Effector CD8-positive, alpha-beta T cell (primary cell): ENCODE data around the gene POLR2H.

Source experiments
- DNase-seq: peaks from one replicate; lab custom pipeline; 2025; lab: John Stamatoyannopoulos, UW

The POLR2H gene

DNA sequence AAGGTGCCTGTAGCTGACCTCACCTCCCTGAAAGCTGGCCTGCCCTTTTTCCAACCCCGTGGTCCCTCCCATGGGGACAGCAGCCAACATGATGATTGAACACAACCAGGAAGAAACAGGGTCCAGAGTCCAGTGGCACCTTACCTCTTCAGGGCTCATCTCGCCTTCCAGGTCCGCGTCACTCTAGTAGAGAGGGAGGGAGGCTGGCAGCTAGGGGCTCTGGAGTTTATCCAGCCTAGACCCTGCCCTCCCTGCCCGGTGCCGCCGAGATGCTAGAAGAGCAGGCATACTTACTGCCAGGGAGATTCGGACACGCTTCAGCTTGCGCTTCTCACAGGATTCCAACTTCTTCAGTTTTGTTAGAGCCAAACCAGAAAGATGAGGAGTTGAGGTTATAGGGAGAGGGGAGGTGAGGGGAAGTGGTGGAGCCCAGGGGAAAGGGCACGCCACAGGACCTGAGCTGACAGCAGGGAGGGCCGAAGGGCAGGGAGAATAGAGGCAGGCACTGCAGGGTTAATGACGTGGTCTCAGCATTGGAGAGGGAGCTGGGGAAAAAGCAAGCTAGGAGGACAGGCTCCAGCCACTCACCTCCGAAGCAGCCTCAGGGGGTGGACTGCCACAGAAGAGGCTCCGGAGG, 9.2 kb upstream of the POLR2H start:
- DNase-seq, result no peak

- DNase-seq, result no peak
Observed at GRCh38 chr3:184352897-184353545, 8.5 kb upstream of the POLR2H start.

GRCh38 chr3:184353546-184353941, 8.0 kb upstream of the POLR2H start:
- DNase-seq, result no peak

DNA sequence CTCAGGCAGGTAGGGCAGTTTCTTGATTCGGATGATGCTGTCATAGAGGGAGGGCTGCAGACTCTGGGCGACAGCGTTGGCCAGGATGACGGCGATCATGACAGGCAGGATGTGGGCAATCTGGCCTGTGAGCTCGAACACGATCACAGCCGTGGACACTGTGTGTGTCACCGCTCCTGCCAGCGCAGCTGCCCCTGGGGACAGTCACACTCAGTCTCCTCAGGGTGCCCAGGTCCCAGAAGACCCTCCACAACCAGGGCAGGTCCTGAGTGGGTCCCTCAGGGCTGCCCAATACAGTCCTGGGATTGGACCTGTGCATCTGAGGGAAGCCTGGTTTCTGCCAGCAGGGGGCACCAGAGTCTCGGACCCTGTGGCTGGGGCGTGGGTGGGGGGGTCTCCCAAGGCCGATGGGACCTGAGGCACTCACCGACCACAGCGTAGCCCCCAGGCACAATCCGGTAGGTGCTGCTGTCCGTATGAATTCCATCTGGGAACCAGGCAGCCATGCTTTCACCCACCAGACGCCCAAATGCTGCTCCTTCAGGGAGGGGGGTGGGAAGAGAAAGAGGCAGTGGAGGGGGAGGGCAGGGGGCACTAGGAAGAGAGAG, 7.3 kb upstream of the POLR2H start:
- peak; percentile 55 for DNase-seq

DNA sequence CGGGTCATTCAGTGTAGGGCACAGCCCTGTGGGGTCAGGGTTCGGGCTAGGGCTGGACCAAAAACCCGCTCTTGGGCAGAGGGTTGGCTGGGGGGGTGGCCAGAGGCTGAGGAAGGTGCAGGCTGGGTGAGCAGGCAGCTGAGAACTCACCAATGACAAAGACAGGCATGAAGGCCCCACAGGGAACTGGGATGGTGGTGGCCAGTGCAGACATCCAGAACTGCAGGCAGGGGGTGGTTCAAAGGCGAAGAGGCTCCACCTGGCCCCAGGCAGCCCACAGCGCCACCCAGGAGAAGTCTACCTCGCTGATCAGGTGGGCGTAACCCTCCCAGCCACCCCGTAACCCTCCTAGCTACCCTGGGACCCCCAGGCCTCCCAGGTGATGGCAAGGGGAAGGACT, 6.8 kb upstream of the POLR2H start:
- no peak for DNase-seq

DNA sequence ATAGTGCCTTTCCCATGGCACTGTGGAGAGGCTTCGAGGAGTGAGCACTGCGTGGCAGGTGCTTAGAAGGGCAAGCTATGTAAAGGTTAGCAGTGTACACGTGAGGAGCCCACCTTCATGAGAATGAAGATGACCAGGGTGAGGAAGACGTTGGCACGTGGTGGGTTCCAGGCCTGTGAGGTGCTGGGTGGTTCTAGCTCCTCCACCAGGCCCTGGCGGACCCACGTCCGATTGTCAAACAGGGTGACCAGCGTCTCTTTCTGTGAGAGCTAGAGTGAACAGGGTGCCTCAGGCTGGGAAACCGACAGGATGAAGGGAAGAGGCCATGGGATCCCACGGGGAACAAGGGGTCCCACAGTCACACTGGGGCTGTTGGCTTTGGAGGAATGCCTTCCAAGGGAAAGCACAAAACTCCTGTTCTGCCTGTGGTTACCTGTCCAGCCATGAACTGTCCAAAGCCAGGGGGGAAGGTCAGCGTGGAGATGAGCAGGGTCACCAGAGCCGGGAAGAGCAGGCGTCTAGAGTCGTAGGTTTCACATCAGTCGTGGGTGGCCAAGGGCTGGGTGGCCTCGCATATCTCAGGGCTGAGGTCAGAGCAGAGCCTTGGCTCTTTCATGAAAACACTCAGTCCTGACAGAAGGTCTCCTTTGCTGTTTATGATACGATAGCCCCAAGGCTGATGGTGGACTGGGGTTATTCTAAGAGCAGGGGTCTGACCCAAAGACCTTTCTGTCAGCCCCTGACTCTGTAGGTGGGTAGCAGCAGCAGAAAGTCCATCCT, 6.1 kb upstream of the POLR2H start:
- no peak for DNase-seq

- no peak for DNase-seq
Observed at GRCh38 chr3:184357248-184358123, 4.0 kb upstream of the POLR2H start.

DNA sequence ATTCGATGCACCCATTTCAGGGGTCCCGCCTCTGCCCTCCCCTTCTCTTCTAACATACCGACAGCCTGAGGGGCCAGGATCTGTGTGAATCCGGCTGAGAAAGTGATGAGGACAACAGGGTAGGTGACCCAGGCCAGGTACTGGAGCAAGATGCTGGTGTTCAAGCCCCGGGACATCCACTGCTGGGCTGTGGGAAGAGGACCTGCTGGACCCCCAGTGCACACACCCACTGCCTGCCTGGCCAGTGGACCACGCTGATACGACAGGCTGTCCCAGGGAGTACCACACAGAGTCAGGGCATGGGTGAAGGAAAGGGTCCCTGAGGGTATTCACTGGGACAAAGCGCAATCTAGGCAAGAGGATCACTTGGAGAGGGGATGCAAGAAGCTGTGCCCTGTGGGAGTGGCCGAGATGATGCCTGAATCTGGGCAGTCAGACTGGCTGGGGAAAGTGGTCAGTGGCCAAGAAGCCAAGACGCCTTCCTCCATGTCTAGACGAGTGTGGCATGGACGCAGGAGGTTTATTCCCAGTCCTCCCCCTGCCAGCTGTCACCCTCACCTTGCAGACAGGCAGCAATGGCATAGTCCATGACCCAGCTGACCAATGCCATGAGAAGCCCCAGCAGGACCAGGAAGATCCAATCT, 3.3 kb upstream of the POLR2H start:
- DNase-seq, result no peak

DNA sequence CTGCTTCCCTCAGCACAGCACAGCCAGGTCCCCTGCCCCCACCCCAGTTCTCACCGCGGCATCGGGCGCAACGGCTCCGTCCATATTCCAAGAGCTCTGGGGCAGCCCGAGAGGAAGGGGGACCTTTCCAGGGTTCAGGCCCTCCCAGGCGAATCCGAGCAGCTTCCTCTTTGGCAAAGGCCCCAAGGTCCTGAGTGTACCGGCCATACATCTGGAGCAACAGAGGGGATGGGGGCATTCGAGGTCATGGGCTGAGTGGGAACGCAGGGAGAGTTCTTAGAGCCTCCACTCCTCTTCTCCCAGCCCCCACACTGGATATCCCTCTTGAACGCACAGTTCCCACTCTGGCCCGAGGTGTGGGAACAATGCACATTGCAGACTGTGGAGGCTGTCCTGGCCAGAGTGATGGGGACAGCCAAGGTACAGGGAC, 2.6 kb upstream of the POLR2H start:
- DNase-seq, result no peak

DNA sequence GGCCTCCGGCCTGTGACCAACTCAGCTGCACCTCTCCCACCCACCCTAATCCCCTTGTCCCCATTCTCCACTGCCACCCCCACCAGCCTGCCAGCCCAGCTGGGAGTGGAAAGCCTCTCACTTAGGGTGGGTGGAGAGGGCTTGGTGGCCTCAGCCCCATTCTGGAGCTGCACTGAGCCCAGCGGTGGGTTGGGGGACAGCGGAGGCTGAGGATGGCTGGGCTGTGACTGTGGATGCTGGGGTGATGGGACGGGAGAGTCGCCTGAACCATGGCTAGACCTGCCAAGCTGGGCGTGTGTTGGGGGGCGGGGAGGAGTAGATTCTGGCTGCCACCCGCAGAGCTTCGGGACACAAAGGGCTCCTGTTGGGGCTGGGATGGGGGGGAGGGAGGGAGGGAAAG, 1.9 kb upstream of the POLR2H start:
- no peak for DNase-seq

DNA sequence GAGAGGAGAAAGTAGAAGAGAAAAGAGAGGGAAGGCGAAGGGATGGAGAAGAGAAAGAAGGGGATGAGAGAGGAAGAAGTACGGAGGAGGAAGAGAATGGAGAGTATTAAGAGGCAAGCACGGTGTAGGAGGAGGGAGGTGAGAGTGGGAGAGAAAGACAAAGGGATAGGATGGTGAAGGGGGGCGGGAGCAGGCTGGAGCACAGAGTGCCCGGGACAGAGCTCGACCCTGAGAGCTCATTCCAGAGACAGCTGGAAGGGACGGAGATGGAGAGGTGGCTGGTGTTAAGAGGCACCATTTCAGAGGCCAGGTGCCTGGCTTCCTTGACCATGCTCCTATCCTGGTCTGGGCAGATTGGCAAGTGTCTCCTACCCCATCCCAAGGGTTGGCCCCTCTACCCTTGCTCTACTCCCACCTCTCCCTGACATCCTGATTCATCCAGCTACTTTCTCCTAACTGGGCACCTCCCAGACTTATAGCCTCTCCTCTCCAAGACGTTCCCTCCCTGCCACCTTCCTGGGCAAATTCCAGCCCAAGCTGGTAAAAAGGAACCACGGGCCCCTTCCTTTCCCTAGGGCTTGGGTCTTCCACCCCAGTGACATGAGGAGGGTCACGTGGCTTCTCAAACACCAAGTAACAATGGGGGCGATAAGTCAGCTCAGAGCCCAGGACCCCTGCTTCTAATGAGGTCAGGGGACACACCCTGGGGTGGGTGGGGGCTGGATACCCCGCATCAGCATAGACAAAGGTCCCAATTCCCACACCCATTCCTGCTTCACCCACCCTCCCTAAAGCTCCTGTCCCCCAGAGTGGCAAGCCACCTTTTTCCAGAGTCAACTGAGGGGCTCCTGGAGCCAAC, 1.2 kb upstream of the POLR2H start:
- no peak for DNase-seq

DNA sequence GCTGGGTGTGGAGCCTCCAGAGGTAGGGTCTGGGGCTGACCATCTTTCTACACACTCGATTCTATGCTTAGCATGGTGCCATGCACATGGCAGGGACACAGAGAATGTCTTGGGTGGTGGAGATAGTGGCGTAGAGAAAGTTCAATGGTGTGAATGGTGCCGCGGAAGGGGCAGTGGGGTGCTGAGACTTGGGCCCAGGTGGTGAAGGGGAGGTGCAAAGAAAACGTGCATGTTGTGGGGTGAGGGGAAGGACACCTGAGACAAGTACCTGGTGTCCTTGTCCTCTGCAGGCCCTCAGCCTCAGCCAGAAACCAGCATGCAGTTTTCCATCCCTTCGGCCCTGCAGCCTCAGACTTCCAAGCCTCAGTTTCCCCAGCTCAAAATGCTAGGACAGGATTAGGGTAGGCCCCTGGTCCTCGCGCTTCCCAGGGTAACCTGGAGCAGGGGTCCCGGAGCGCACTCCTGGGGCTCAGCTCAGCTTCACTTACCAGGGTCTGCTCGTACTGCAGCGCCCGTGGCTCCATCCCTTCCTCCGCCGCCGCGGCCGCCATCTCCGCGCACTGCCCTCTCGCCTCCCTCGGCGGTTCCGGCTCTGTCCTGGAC, 480 bp upstream of the POLR2H start:
- no peak for DNase-seq

DNA sequence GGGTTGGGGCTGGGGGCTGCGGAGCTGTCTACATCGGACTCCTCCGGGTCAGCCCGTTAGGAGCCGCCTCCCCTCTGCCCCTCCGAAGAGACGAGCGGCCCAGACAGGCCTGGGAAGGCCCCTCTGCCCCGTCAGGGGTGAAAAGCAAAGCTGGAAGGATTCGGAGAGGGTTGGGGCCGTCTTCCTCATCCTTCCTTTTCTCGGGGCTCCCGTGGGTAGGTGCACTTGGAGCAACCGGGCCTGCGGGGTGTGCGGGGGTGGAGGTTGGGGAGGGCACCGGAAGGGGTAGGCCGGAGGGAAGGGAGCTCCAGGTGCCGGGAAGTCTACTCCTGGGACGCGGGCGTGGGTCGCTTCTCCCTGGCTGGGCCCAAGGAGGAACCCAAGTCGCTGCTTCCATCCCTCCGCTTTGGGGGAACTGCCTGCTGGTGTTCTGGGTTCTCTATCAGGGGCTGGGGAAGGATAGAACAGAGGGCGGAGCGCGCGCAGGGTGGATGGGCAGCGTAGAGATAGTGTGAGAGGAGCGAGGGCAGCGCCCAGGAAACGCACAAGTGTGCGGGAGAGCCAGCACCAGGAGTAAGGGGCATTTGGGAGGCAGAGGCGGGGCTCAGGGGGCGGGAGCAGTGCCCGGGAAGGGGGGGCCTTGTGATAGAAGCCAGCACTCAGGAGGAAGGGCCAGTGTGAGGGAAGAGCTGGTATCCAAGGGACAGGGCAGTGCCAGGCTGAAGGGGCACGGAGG, 590 bp downstream of the POLR2H start:
- peak; percentile 38 for DNase-seq

- DNase-seq, result peak; percentile 86
Observed at GRCh38 chr3:184362668-184363546, 1.4 kb downstream of the POLR2H start.

DNA sequence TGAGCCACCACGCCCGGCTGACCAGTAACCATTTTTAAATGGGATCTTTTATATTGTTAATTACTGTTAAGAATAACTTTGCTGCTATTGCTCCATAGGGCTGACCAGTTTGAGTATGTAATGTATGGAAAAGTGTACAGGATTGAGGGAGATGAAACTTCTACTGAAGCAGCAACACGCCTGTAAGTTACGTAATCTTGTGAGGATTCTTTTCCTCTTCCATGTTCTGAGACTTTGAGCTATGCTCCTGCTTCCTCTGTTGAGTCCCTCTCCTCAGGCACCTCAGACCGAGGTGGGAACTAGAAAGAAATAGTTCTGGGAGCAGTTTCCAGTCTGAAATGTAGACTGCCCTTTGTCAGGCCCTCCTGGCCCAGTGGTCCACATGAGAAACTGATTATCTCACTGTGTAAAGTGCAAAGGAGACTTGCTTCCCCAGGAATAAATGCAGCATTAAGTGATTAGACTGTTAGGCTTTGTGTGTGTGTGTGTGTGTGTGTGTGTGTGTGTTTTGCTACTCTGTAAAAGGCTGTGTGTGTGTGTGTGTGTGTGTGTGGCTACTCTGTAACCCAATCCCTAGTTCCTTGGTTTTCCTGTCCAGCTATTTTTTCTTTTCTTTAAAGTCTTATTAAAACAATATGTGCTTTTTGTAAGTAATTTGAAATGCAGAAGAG, 5.2 kb downstream of the POLR2H start:
- DNase-seq, result no peak

- no peak for DNase-seq
Observed at GRCh38 chr3:184368116-184368515, 6.6 kb downstream of the POLR2H start.

DNA sequence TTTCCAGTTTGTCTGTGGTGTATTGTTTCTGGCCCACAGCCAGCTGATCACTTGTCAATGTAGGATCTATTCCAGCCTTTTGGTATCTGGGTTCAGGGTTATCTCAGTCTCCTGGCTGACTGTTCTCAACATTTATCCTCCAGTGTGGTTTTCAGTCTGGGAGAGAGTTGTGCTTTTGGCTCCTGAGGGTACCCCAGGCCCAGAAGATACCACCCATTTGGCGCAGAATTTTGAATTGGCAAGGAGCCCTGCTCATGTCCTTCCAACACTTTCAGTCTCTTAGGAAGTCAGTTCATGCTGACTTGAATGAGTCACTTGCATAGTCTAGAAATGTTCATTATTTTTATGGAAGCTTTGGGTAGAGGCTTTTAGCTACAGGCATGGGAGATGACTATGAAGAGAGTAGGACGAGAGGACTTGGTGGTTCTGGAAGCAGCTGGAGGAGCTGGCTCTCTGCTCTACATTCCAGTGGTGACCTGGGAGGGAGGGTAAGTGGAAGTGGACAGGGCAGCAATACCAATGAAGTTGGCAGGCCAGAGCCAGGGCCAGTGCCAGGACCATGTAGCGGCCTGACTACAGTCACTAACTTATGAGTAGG, 7.2 kb downstream of the POLR2H start:
- DNase-seq, result no peak
